Measurements from ENCODE around the gene RAMACL.

- TF ChIP-seq POLR2A (IDR thresholded peaks at IDR 0.05) (no peak), CTCF (IDR thresholded peaks at IDR 0.05) (no peak), POLR2AphosphoS5 (IDR thresholded peaks at IDR 0.05) (no peak)
These were observed 25.2 kb upstream of the RAMACL start for GRCh38 chr6:166611631-166612030.

Measured in sigmoid colon (tissue), 4 donors.